HG03025 (cell line): ENCODE data around the gene ITCH.
"Not testable (repeated sequence)": the region's sequence is repeated elsewhere in the genome, so short reads cannot be mapped to it uniquely, and the experiment has no call there.

ENCODE experiments used
- ATAC-seq: cut with Tn5 transposase; IDR thresholded peaks from one replicate; pipeline ENCODE4 v1.9.1; 2021; ENCODE audit warnings: mild to moderate bottlenecking, moderate library complexity; ENCODE audit not compliant: unreplicated experiment, low FRiP score

ITCH gene

DNA sequence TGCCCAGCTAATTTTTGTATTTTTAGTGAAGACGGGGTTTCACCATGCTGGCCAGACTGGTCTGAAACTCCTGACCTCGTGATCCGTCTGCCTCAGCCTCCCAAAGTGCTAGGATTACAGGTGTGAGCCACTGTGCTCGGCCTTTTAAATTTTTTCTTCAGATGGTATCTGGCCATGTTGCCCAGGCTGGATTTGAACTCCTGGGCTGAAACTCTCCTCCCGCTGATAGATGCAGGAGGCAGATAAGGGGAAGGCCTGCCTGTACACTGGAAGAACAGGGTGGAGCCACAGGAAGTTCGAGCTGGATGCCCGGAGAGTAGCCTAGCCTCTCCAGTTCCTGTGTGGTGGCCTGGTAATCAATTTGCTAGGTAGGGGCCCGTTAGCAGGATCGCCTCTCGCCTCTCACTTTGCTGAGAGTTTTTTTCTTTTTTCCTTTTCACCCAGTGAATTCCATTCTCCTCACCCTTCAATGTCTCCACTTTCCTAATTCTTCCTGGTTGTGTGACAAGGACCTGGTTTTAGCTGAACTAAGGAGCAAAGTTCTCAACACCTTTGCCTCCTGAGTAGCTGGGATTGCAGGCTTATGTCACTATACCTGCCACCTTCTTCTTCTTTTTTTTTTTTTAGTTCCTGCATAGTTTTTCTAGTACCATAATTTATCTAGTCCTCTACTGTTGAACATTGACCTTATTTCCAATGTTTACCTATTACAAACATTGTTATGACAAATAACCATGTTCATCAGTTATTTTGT is 19.4 kb upstream of the ITCH start:
- no peak for ATAC-seq

DNA sequence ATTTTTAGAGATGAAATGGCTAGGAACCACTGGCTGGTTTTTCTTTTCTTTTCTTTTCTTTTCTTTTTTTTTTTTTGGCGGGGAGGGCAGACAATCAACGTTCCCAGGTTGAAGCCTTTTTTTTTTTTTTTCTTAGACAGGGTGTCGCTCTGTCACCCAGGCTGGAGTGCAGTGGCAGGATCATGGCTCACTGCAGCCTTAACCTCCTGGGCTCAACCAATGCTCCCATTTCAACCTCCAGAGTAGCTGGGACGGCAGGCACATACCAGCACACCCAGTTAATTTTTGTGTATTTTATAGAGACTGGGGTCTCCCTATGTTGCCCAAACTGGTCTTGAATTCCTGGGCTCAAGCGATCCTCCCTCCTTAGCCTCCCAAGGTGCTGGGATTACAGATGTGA is 18.8 kb upstream of the ITCH start:
- no peak for ATAC-seq

DNA sequence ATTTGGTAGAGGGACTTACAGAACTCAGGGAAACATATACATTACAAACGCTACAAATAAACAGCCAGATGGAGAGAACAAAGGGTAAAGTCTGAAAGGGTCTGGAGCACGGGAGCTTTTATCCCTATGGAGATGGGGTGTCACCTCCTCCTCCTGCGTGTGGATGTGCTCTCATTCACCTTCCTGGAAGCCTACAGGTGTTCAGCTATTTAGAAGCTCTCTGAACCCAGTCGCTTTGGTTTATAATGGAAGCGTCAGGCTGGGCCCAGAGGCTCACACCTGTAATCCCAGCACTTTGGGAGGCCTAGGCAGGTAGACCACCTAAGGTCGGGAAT is 17.7 kb upstream of the ITCH start:
- no peak for ATAC-seq

DNA sequence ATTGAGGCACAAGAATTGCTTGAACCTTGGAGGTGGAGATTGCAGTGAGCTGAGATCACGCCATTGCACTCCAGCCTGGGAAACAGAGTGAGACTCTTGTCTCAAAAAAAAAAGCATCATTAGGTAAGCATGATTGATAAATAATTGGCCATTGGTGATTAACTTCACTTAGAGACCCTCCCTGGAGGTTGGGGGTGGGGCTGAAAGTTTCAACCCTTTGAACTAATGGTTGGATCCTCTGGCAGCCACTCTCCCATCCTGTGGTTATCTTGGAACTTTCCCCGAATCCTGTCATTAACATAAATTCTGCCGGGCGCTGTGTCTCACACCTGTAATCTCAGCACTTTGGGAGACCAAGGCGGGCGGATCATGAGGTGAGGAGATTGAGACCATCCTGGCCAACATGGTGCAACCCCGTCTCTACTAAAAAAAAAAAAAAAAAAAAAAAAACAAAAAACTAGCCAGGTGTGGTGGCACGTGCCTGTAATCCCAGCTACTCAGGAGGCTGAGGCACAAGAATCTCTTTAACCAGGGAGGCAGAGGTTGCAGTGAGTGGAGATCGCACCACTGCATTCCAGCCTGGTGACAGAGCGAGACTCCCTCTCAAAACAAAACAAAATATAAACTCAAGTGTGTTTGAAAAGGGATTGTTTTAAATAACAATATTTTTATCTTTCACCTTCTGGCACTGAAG is 17.1 kb upstream of the ITCH start:
- ATAC-seq, result not testable (repeated sequence)

DNA sequence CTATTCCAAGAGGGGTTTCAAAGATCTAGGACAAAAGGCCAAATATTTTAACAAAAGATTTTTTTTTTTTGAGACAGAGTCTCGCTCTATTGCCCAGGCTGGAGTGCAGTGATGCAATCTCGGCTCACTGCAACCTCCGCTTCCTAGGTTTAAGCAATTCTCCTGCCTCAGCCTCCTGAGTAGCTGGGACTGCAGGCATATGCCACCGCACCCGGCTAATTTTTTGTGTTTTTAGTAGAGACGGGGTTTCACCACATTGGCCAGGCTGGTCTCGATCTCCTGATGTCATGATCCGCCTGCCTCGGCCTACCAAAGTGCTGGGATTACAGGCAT is 16.6 kb upstream of the ITCH start:
- not testable (repeated sequence) for ATAC-seq

DNA sequence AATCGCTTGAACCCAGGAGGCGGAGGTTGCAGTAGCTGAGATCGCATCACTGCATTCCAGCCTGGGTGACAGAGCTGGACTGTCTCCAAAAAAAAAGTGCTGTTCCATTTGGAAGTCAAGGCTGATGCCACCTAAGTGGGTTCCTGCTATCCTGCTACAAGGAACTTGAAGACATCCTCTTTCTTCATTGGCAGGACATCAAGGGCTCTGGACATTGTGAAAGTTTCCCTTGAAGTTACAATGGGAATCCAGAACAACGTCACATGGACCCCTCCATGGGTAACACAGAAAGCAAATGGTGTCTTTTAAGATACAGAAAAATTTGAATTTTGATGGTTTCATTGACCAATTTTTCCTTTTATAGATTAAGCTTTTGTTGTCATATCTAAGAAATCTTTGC is 15.5 kb upstream of the ITCH start:
- ATAC-seq, result no peak

DNA sequence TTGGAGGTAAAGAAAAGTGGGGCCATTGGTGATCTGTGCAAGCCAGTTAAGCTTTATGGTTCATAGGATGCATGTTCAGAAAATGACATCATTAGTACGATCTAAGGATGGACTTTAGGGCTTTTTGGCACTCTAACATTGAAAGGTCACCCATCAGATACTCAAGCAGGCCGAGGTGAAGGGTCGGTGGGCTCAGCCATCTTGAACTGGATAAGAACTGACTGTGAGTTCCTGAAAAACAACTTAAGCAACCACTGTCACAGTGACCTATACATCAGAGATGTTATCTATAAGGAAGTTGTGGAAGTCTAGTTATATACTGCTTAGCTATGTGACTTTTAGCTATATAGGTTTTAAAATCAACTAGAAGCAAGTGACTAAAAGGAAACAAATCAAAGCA is 13.0 kb upstream of the ITCH start:
- no peak for ATAC-seq

DNA sequence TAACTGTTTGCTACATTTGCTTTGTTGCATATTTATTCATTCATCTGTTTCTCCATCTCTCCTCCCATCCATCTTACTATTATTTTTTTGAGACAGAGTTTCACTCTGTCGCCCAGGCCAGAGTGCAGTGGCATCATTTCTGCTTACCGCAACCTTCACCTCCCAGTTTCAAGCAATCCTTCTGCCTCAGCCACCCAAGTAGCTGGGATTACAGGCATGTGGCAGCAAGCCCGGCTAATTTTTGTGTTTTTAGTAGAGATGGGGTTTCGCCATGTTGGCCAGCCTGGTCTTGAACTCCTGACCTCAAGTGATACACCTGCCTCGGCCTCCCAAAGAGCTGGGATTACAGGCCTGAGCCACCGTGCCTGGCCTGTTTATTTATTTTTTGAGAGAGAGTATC is 9.6 kb upstream of the ITCH start:
- not testable (repeated sequence) for ATAC-seq

DNA sequence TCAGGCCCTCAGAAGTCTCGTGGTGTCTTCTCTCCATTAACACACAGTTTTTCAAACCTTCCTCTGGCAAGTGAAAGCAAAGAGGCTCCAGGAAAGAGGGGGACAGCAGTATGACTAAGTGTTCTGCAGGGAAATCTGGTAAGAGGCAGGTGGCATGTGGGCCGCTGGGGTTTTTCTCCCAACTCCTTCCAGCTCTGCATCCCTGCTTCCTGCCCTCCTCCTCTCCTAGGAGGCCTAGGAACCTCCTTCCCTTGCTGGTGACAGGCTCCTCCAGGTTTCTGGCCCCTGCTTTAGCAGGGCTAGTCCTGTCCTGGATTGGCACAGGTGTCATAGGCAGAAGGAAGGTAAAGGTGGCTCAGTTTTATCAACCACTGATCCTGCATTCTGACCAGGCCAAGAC is 7.6 kb upstream of the ITCH start:
- no peak for ATAC-seq

DNA sequence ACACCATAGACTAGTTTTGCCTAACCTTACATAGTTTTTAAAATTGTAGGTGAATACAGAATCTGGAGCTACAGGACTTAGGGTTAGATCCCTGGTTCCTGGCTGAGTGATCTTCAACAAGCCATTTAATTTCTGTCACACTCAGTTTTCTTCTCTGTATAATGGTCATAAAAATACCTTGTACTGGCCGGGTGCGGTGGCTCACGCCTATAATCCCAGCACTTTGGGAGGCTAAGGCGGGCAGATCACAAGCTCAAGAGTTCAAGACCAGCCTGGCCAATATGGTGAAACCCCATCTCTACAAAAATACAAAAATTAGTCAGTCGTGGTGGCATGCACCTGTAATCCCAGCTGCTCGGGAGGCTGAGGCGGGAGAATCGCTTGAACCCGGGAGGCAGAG is 3.3 kb upstream of the ITCH start:
- ATAC-seq, result not testable (repeated sequence)

DNA sequence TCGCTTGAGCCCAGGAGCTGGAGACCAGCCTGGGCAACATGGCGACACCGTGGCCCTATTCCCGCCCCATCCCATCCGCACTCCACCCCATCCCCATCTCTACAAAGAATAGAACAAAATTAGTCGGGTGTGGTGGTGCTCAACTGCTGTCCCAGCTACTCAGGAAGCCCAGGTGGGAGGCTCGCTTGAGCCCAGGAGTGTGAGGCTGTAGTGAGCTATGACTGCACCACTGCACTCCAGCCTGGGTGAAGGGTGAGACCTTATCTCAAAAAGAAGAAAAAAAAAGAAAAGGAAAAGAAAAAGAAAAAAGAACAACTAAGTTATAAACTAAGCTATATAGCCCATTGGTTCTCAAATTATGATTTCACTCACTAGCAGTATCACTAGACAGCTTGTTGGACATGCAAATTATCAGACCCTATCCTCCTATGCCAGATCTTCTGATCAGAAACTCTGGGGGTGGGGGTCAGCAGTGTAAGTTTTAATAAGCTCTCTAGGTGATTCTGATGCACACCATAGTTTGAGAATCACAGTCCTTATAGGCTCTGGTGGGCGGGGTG is 491 bp upstream of the ITCH start:
- no peak for ATAC-seq

DNA sequence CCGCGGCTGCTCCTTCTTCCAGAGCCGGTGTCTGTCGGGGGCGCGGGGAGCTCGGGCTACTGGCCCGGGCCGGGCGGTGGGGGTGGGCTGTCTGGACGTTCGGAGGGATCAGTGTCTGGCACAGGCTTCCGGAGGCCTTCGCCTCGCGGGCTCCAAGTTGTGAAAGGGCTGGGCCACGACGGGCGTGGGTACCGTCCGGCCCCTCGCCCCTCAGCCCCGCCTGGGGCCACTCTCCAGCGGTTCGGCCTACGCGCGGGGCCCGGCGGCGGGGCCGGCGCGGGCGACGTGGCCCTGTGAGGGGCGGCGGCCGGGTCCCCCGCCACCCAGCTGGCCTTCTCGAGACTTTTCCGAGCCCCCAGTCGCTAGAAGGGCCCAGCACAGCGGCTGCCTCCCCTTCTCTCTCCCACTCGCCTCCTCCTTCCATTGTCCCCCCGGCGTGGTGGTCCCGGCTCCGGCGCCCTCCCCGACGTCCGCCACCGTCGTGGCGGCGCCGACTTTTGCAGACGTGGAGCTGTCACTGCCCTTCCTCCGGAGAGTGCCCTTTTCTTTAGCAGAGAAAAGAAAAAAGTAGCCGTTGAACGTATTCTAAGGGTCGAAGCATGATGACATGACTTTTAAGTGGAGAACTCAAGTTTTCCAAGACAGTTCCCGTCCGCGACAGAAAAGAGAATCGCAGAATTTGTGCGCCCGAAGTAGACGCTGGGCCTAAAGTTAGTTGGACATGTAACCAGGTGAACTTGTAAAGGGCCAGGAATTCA is 571 bp downstream of the ITCH start:
- ATAC-seq, result peak; percentile 53

DNA sequence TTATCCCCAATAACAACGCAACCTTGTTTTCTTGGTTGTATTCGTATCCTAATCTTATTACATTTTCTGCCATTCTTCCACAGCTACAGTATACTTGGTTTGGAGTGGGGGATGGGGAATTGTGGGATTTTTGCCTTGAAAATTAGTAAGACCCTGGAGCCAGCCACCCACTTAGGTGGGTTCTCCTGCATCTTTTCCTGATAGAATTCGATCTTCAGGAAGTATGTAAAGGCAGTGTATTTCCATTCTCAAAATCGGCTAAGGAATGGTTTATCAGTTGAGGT is 1.1 kb downstream of the ITCH start:
- no peak for ATAC-seq

DNA sequence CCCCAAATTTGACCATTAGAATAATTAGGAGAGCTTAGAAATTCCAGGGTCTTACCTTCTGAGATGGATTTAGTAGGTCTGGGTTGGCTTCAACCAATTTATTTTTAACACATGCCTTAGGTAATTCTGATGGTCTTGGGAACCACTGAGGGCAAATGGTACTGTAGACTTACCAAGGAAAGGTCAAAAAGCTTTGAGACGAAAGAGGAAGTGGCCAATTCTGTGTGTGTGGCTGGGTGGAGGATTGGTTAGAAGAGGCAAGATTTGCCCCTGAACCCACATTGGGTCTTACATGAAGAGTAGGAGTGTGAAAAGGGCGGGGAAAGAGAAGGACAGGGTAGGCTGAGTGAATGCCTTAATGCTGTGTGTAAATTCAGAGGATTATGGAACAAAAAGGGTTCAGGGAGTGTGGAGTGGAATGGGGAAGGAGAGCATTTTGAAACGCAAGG is 2.7 kb downstream of the ITCH start:
- no peak for ATAC-seq

DNA sequence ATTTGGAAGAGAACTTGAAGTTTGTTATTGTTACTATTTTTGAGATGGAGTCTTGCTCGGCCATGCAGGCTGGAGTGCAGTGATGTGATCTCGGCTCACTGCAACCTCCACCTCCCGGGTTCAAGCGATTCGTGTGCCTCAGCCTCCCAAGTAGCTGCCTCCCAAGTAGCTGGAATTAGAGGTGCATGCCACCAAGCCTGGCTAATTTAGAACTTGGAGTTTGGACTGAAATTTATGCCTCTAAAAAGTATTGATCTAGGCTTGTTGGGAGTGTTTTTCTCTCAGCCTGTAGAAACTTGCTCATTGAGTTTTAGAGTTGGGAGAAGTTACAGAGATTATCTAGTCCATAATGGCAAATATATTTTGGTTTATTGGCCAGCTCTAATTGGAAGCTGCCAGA is 4.1 kb downstream of the ITCH start:
- no peak for ATAC-seq

DNA sequence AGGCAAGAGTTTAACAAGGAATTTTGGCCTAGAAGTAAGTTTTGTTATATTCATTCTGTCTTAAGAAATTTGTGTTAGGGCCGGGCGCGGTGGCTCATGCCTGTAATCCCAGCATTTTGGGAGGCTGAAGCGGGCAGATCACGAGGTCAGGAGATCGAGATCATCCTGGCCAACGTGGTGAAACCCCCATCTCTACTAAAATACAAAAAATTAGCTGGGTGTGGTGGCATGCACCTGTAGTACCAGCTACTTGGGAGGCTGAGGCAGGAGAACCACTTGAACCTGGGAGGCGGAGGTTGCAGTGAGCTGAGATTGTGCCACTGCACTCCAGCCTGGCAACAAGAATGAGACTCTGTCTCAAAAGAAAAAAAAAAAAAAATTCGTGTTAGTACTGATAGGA is 4.8 kb downstream of the ITCH start:
- not testable (repeated sequence) for ATAC-seq

DNA sequence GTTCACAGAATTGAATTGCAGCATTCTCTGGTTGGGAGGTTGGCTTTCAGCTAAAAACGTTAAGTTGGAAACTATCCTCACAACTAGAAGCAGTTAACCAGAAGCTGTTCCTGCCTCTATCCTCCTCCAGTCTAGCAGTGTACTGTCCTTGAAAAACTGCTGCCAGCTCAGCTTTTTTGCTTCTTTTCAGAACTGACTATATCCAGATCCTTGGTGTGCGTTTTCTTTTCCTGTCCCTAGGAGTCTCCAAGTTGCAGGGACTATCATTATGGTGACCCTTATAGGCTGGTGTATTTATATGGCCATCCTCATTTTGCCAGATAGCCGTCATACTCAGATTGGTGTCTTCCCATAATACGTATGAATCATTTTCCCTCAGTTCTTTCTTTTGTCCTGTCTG is 5.5 kb downstream of the ITCH start:
- ATAC-seq, result no peak

DNA sequence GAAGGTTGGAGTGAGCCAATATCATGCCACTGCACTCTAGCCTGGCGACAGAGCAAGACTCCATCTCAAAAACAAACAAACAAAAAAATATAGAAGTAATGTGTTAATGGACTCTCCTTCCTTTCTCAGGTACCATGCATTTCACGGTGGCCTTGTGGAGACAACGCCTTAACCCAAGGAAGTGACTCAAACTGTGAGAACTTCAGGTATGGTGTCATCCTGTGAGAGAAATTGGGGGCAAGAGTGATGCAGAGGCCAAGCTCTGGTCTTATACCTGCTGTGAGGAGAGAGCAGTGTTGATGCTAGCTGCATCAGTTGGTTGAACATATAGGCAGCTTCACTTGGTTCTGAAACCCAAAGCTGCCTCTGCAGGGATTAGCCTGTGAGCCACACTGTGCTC is 6.2 kb downstream of the ITCH start:
- no peak for ATAC-seq

DNA sequence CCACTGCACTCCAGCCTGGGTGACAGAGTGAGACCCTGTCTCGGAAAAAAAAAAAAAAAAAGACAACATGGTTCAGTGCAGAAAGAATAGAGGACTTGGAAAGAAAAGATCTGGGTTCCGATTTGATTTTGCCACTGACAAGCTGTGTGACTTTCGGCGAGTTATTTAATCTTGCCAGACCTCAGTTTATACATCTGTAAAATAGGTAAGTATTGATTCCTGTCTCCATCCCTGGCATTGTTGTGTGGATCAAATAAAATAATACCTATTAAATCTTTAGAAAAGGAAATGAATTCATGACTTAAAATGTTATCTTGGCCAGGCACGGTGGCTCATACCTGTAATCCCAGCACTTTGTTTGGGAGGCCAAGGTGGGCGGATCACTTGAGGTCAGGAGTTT is 7.0 kb downstream of the ITCH start:
- ATAC-seq, result no peak

DNA sequence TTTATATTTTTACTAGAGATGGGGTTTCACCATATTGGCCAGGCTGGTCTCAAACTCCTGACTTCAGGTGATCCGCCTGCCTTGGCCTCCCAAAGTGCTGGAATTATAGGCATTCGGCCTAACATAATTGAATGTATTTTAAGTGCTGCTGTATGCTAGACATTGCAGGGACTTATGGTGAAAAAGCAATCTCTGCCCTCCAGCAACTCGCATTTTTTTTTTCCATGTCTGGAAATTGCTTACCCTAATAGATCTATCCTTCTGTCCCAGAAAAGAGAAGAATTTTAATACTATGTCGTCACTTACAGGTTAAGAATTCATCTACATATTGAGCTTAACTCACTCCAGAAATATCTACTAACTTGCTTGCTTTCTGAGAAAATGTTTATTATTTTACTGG is 10.4 kb downstream of the ITCH start:
- ATAC-seq, result no peak

DNA sequence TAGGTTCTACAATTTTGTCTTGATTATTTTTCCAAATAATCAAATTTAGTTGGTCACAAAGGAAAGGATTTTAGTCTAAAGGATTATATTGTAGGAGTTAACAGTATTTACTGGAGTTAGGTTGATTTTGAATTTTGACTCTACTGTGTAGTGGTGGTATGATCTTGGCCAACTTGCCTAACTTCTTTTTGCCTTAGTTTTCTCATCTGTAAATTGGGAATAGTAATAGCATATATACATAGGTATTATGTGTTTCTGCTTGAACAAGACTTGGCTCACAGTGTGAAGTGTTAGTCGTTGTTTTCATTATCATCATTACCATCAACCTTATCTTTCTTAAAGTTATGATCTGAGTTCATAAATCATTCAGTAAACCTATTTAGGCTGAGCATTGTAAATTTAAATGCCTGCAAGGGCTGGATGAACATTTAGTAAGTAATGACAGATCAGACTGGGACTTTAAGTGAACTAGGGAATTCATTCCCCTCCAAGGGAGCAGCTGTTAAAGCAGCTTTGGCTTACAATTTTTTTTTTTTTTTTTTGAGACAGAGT is 11.2 kb downstream of the ITCH start:
- no peak for ATAC-seq
